K562 (cell line): ENCODE data around the gene ZNF467.
A peak's percentile ranks its signal among the peaks of the same experiment; 100 is the strongest.

Experiments
- COPS2 ChIP-seq: fragments of 450-650 bp; conservative IDR thresholded peaks from 2 replicates; pipeline ENCODE4 v1.6.1; 2016; ENCODE audit warnings: mild to moderate bottlenecking, moderate library complexity
- ETV6 ChIP-seq, 3 experiments: fragments of 150-350 bp in 1 of 3; sonication (generic) in 1 of 3; formaldehyde crosslinking in 1 of 3; IDR thresholded peaks; 2 replicates each; pipeline versions ENCODE4 v1.6.1 to v1.8.0; 2014 to 2022; ENCODE audit warnings: borderline replicate concordance in 2 of 3, low read depth in 2 of 3, antibody characterized with exemption in 1 of 3, low read length in 1 of 3, mild to moderate bottlenecking in 1 of 3, missing genetic modification reagents in 1 of 3
- MTF1 ChIP-seq: fragments of 250-450 bp; sonication (Bioruptor Pico); IDR thresholded peaks from 2 replicates; pipeline ENCODE4 v1.9.0; 2021; ENCODE audit warnings: moderate library complexity, mild to moderate bottlenecking, inconsistent platforms, borderline replicate concordance
- MYNN ChIP-seq, 2 experiments: sonication (generic); formaldehyde crosslinking in 1 of 2; IDR thresholded peaks; 2 replicates each; pipeline versions ENCODE4 v1.5.0 to v1.6.1; 2016 to 2020; ENCODE audit warnings: antibody characterized with exemption in 1 of 2, missing genetic modification reagents in 1 of 2
- POLR2A ChIP-seq: fragments of 450-650 bp; conservative IDR thresholded peaks from 2 replicates; pipeline ENCODE4 v1.6.1; 2016
- TFAP4 ChIP-seq: sonication (generic); formaldehyde crosslinking; IDR thresholded peaks from 2 replicates; pipeline ENCODE4 v1.8.0; 2022; ENCODE audit warnings: missing genetic modification reagents, mild to moderate bottlenecking, moderate library complexity, borderline replicate concordance
- XRCC3 ChIP-seq: fragments of 450-650 bp; IDR thresholded peaks from 2 replicates; pipeline ENCODE4 v1.6.1; 2017; ENCODE audit warnings: mild to moderate bottlenecking, moderate library complexity
- YBX1 ChIP-seq: fragments of 450-650 bp; IDR thresholded peaks from 2 replicates; pipeline ENCODE4 v1.7.1; 2016; ENCODE audit warnings: mild to moderate bottlenecking
- YY1 ChIP-seq, 3 experiments: IDR thresholded peaks; 2 replicates each; pipeline ENCODE4 v1.6.1; 2011; ENCODE audit warnings: low read length in 2 of 3, mild to moderate bottlenecking in 2 of 3, moderate library complexity in 2 of 3, borderline replicate concordance in 1 of 3, control low read depth in 1 of 3, low read depth in 1 of 3; ENCODE audit not compliant: insufficient read depth in 3 of 3, insufficient replicate concordance in 2 of 3, control insufficient read depth in 1 of 3, insufficient read length in 1 of 3; ENCODE audit errors: extremely low read depth in 1 of 3
- ZFX ChIP-seq: sonication (generic); formaldehyde crosslinking; IDR thresholded peaks from 2 replicates; pipeline ENCODE4 v1.8.0; 2022; ENCODE audit warnings: mild to moderate bottlenecking, missing genetic modification reagents, moderate library complexity
- ZNF124 ChIP-seq: sonication (generic); formaldehyde crosslinking; IDR thresholded peaks from 2 replicates; pipeline ENCODE4 v1.8.1; 2022; ENCODE audit warnings: missing genetic modification reagents
- TF ChIP-seq, protein P1 (sequence below): sonication (generic); formaldehyde crosslinking; IDR thresholded peaks from 2 replicates; pipeline ENCODE4 v1.9.0; 2022; ENCODE audit warnings: mild to moderate bottlenecking, missing genetic modification reagents
- TF ChIP-seq, protein P2 (sequence below), 3 experiments: IDR thresholded peaks in 2 of 3; conservative IDR thresholded peaks in 1 of 3; 2 replicates each; pipeline ENCODE4 v1.5.1; 2011 to 2012; ENCODE audit warnings: low read length in 3 of 3, mild to moderate bottlenecking in 3 of 3, control low read depth in 2 of 3, improper control_type of control experiment in 1 of 3, inconsistent platforms in 1 of 3, low read depth in 1 of 3, mixed read lengths in 1 of 3, moderate library complexity in 1 of 3; ENCODE audit not compliant: insufficient read depth in 2 of 3

DNA sequence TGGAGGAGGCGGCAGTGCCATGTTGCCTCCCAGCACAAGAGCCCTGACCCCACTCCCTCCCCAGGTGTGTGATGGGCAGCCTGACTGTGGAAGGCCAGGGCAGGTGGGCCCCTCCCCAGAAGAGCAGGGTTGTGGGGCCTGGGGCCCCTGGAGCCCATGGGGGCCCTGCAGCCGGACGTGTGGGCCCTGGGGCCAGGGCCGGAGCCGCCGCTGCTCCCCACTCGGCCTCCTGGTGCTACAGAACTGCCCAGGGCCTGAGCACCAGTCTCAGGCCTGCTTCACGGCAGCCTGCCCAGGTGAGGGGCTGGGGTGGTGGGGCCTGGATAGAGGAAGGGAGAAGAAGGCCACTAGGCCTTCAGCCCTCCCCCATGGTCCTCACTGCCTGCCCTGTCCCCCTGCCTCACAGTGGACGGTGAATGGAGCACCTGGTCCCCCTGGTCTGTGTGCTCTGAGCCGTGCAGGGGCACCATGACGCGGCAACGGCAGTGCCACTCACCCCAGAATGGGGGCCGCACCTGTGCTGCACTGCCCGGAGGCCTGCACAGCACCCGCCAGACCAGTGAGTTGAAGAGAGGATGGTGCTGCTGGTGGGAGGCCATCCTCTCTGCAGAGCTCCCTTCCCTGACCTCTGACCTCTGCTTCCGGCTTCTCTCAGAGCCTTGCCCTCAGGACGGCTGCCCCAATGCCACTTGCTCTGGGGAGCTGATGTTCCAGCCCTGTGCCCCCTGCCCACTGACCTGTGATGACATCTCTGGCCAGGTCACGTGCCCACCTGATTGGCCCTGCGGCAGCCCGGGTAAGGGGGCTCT lies 18.2 kb upstream of the ZNF467 start:
- TF ChIP-seq YY1 (IDR thresholded peaks at IDR 0.05; ENCODE audit: borderline replicate concordance in 1 of 3, control insufficient read depth in 1 of 3, extremely low read depth in 1 of 3, insufficient read depth in 3 of 3, insufficient read length in 1 of 3, insufficient replicate concordance in 2 of 3, low read depth in 1 of 3, low read length in 2 of 3) (no peak), ZFX (no peak), MTF1 (CRISPR knock-in tag) (no peak), COPS2 (no peak), ETV6 (IDR thresholded peaks at IDR 0.05; ENCODE audit: borderline replicate concordance in 1 of 2, low read depth in 2 of 2, low read length in 1 of 2) (no peak), ETV6 (CRISPR knock-in tag; IDR thresholded peaks at IDR 0.05; ENCODE audit: borderline replicate concordance) (no peak), ZNF124 (no peak), YBX1 (no peak), MYNN (IDR thresholded peaks at IDR 0.05) (no peak), MYNN (CRISPR knock-in tag; IDR thresholded peaks at IDR 0.05) (no peak), XRCC3 (no peak), TFAP4 (CRISPR knock-in tag) (no peak), POLR2A (no peak)
- TF ChIP-seq, protein P1, sequence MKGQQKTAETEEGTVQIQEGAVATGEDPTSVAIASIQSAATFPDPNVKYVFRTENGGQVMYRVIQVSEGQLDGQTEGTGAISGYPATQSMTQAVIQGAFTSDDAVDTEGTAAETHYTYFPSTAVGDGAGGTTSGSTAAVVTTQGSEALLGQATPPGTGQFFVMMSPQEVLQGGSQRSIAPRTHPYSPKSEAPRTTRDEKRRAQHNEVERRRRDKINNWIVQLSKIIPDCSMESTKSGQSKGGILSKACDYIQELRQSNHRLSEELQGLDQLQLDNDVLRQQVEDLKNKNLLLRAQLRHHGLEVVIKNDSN (CRISPR knock-in tag): peak; percentile 57
- TF ChIP-seq, protein P2, sequence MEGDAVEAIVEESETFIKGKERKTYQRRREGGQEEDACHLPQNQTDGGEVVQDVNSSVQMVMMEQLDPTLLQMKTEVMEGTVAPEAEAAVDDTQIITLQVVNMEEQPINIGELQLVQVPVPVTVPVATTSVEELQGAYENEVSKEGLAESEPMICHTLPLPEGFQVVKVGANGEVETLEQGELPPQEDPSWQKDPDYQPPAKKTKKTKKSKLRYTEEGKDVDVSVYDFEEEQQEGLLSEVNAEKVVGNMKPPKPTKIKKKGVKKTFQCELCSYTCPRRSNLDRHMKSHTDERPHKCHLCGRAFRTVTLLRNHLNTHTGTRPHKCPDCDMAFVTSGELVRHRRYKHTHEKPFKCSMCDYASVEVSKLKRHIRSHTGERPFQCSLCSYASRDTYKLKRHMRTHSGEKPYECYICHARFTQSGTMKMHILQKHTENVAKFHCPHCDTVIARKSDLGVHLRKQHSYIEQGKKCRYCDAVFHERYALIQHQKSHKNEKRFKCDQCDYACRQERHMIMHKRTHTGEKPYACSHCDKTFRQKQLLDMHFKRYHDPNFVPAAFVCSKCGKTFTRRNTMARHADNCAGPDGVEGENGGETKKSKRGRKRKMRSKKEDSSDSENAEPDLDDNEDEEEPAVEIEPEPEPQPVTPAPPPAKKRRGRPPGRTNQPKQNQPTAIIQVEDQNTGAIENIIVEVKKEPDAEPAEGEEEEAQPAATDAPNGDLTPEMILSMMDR (IDR thresholded peaks at IDR 0.05 in 2 of 3, conservative IDR thresholded peaks at IDR 0.05 in 1 of 3; ENCODE audit: insufficient read depth in 2 of 3, low read depth in 1 of 3, low read length in 3 of 3): no peak
